Adipocyte (in vitro differentiated cells): ENCODE results near the gene MRTFA.
"Not testable (repeated sequence)": the region's sequence is repeated elsewhere in the genome, so short reads cannot be mapped to it uniquely, and the experiment has no call there.

Experiments used
- DNase-seq: peaks from one replicate; pipeline ENCODE4 v3.0.0-alpha.2; 2015; ENCODE audit warnings: low read depth
- H3K27me3 ChIP-seq: replicated peaks from 2 replicates; pipeline ENCODE4 v1.7.0; 2013; ENCODE audit warnings: mild to moderate bottlenecking, low read length, moderate library complexity; ENCODE audit not compliant: control insufficient read depth, insufficient read depth
- H3K36me3 ChIP-seq: 2 replicates; pipeline ENCODE4 v1.7.0; 2013; ENCODE audit warnings: low read length, mild to moderate bottlenecking, moderate library complexity; ENCODE audit not compliant: control insufficient read depth, insufficient read depth, severe bottlenecking
- H3K4me1 ChIP-seq: 2 replicates; pipeline ENCODE4 v1.7.0; 2013; ENCODE audit warnings: mild to moderate bottlenecking, low read length, moderate library complexity; ENCODE audit not compliant: control insufficient read depth, insufficient read depth
- H3K4me3 ChIP-seq: 2 replicates; pipeline ENCODE4 v1.7.0; 2013; ENCODE audit warnings: mild to moderate bottlenecking, low read length, moderate library complexity
- H3K9ac ChIP-seq: 2 replicates; pipeline ENCODE4 v1.7.0; 2013; ENCODE audit warnings: mild to moderate bottlenecking, low read length, moderate library complexity
- H3K9me3 ChIP-seq: 2 replicates; pipeline ENCODE4 v1.7.0; 2013; ENCODE audit warnings: mild to moderate bottlenecking, low read length, moderate library complexity; ENCODE audit not compliant: control insufficient read depth

Gene MRTFA

GRCh38 chr22:40517631-40518030 lies 118.9 kb downstream of the MRTFA start:
- no peak for DNase-seq
- H3K9me3 ChIP-seq, result no peaks in the 10 kb centered on the region
- H3K9ac ChIP-seq, result no peak overlapping the region
- no peak overlapping the region for H3K4me3 ChIP-seq
- peaks cover 5% of the 10 kb centered on the region for H3K36me3 ChIP-seq
- H3K27me3 ChIP-seq, result no peaks in the 10 kb centered on the region
- peaks cover 16% of the 10 kb centered on the region for H3K4me1 ChIP-seq

DNA sequence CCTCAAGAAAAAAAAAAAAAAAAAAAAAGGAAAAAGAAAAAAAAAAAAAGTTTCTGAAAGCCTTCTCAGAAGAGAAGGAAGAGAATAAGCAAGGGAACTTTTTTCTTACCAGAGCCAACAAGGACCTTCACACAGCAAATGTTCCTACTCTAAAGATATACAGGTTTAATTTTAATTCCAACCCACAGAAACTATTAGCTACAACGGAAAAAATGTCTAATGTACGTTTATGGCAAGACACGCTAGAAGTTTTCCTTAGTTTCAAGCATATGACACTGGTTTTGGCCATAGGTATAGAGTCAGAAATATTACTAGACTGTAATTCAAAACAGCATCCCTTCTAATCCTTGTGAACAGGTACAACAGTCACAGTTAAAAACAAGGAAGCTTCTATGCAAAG lies 120.1 kb downstream of the MRTFA start:
- Histone ChIP-seq H3K27me3 (no peaks in the 10 kb centered on the region), H3K36me3 (peaks cover 5% of the 10 kb centered on the region), H3K9ac (no peak overlapping the region), H3K9me3 (no peaks in the 10 kb centered on the region), H3K4me3 (no peak overlapping the region), H3K4me1 (peaks cover 26% of the 10 kb centered on the region)
- no peak for DNase-seq

DNA sequence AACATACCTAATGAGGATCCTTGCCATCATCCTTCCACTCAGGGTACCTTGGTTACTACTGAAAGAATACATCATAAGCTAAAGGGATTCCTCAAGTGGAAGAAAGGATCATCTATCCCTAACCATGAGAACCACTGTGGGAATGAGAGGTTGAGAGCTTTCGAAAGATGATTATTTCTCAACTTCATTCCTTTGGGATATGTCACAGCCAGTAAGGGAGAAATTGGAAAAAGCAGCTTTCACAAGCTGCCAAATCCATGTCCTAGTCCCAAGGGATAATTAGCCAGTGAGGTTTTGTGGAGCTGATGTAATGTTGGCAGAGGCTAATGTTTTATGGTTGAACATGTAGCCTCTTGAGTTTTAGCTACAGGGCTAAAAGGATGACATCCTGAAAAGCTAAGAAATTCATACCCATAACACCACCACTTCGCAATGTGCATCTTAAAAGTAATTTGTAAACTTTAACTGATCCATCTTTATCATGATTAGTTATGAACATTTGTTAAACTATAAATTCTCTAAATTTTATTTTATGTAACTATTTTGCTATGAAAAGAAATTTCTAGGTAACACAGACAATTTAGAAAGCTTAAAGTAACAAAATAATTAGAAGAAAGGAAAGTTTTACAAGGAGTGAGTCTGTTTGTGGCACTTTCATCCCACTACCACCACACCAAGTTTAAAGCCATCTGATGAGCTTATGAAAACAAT lies 123.9 kb downstream of the MRTFA start:
- Histone ChIP-seq H3K9me3 (no peaks in the 10 kb centered on the region), H3K4me3 (no peak overlapping the region), H3K36me3 (peaks cover under 1% of the 10 kb centered on the region), H3K4me1 (peaks cover 57% of the 10 kb centered on the region), H3K27me3 (no peaks in the 10 kb centered on the region), H3K9ac (no peak overlapping the region)
- DNase-seq, result peak; percentile 96

GRCh38 chr22:40511604-40512003 lies 124.9 kb downstream of the MRTFA start:
- H3K27me3 ChIP-seq, result no peaks in the 10 kb centered on the region
- H3K9ac ChIP-seq, result no peak overlapping the region
- H3K4me1 ChIP-seq, result peaks cover 61% of the 10 kb centered on the region
- no peaks in the 10 kb centered on the region for H3K9me3 ChIP-seq
- no peak overlapping the region for H3K4me3 ChIP-seq
- peak; percentile 49 for DNase-seq
- H3K36me3 ChIP-seq, result no peaks in the 10 kb centered on the region

DNA sequence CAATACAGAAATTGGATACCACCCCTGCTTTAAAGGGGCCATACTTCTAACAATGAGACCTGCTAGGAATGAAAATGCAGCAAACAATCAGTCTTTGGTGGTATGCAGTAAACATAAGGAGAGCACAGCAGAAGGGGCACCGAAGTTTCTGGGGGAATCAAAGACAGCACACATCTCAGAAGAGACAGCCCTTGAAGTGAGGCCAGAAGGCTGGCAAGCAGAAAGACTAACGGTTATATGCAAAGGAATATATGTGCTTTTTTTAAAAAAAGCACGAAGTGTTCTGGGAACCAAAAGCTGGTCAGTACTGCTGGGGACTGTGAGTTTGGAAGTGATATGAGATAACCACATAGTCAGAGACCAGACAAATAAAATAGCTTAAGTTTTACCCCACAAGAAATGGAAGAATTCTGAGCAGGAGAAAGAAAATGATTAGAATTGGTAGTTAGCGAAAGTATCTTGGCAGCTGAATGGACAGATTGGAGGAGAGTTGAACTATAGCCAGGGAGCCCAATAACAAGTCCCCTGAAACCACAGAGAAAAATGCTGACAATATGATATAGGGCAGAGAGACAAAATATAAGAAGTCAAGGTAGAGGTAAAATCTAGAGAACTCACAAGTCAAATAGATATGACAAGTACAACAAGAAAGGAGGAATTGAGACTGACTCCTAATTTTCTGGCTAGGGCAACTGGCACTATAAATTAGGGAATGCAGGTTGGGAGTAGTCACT lies 125.7 kb downstream of the MRTFA start:
- H3K27me3 ChIP-seq, result no peaks in the 10 kb centered on the region
- no peak for DNase-seq
- peak overlapping the region; percentile 18 for H3K9ac ChIP-seq
- H3K4me1 ChIP-seq, result peaks cover 61% of the 10 kb centered on the region
- no peaks in the 10 kb centered on the region for H3K9me3 ChIP-seq
- H3K4me3 ChIP-seq, result peak overlapping the region; percentile 43
- H3K36me3 ChIP-seq, result no peaks in the 10 kb centered on the region

DNA sequence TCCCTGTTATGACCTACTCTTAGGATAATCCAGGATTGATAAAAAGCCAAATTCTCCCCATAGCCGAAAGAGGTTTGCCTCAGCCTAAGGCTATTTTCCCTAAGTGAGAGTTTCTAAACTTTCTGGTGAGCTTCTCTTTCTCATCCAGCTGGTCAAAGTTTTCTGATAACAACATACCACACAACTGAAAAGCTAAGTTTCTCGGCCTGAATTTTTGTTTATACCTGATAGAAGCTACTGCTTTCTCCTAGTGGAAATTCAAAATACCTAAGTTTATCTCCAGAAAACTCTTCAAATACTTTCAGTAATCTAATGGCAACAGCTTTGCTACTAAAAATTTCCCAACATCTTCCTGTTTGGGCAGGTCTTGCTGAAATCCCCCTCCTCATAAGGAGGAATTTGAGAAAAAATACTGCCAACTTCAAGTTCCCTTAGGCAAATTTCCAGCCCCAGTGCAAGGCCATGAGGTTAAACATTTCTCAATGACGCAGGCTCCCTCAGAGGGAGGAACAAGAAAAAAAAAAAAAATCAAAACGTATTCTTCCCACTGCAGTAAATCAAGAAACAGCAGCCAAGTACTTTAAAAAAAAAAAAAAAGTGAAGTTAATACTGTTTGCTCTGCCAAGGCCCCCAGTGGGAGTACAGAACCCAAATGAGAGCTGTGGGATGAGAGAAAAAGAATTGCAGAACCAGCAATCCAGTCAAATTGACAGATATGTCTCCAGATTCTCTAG lies 127.0 kb downstream of the MRTFA start:
- Histone ChIP-seq H3K9me3 (no peaks in the 10 kb centered on the region), H3K9ac (peak overlapping the region; percentile 68), H3K36me3 (no peaks in the 10 kb centered on the region), H3K4me3 (peak overlapping the region; percentile 43), H3K27me3 (no peaks in the 10 kb centered on the region), H3K4me1 (peaks cover 66% of the 10 kb centered on the region)
- DNase-seq, result peak; percentile 91

GRCh38 chr22:40508046-40508445 lies 128.5 kb downstream of the MRTFA start:
- not testable (repeated sequence) for H3K27me3 ChIP-seq, H3K36me3 ChIP-seq, H3K9me3 ChIP-seq, H3K4me3 ChIP-seq, H3K9ac ChIP-seq, DNase-seq
- H3K4me1 ChIP-seq, result peaks cover 68% of the 10 kb centered on the region

DNA sequence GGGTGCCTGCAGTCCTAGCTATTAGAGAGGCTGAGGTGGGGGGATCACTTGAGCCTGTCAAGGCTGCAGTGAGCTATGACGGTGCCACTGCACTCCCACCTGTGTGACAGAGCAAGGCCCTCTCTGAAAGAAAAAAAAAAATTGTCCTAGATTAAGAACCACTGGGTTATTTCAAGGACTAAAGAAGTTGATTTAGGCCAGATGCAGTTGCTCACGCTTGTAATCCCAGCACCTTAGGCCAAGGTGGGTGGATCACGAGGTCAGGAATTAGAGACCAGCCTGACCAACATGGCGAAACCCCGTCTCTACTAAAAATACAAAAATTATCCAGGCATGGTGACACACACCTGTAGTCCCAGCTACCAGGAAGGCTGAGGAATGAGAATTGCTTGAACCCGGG lies 129.0 kb downstream of the MRTFA start:
- DNase-seq, result no peak

DNA sequence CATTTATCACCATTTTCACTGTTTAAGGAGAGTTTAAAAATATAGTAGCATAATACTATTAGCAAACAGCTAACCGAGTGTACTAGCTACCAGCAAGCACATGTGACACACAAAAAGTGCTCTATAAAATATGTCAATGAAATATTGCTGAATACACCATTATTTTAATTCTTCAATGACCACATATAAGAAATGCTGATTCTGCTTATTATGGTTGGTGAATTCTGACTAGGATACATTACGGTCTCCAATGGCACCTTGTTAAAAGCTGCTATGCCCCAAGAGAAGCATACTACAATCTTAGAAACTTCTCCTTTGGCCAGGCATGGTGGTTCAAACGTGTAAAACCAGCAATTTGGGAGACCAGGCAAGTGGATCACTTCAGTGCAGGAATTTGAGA lies 129.8 kb downstream of the MRTFA start:
- H3K4me1 ChIP-seq, result peaks cover 57% of the 10 kb centered on the region
- DNase-seq, result no peak
- no peaks in the 10 kb centered on the region for H3K27me3 ChIP-seq
- no peaks in the 10 kb centered on the region for H3K36me3 ChIP-seq
- H3K9ac ChIP-seq, result no peak overlapping the region
- no peaks in the 10 kb centered on the region for H3K9me3 ChIP-seq
- no peak overlapping the region for H3K4me3 ChIP-seq

More for the DNA sequence above, 129.0 kb downstream of the MRTFA start:
- H3K36me3 ChIP-seq, result no peaks in the 10 kb centered on the region
- H3K9me3 ChIP-seq, result no peaks in the 10 kb centered on the region
- H3K4me3 ChIP-seq, result no peak overlapping the region
- no peak overlapping the region for H3K9ac ChIP-seq
- H3K27me3 ChIP-seq, result no peaks in the 10 kb centered on the region
- H3K4me1 ChIP-seq, result peaks cover 63% of the 10 kb centered on the region

DNA sequence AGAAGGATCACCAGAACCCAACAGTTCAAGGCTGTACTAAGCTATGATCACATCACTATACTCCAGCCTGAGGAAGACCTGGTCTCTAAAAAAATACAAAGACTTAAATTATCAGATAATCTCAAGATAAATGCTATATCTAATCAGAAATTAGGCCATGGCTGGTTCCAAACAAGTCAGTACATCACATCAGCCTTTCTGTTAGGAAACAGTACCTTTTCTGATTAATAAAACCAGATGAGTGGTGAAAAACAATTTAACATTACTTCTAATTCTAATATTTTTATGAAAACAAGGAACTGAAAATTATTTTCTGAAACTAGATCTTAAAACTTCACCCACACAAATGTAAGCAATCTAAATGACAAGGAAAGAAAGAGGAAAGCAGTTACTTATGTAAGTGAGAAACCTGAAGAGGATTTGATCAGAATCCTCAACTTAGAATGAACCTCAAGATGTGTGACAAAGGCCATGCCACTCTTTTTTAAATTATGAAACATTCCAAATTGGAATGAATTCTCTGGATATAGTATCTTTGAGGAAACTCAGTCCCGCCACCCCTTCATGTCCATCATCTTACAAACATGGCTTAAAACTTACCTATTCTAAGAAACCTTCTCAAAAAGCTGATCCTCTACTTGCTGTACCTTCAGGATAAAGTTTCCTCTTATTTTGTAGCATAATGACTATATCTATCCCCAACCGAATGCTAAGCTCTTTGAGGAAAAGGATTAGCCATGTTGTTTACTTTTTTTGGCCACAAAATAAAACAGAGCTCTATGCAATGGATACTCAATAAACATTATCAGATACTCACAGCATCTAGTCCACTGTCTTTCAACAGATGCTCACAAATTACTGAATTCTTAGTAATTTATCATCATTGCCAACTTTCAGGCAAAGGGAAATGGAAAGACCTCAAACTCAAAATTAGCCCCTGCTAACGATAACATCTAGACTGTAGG lies 132.0 kb downstream of the MRTFA start:
- H3K4me1 ChIP-seq, result peaks cover 41% of the 10 kb centered on the region

More for the DNA sequence above, 132.0 kb downstream of the MRTFA start:
- no peak for DNase-seq
- no peak overlapping the region for H3K9ac ChIP-seq
- H3K27me3 ChIP-seq, result no peaks in the 10 kb centered on the region
- H3K36me3 ChIP-seq, result no peaks in the 10 kb centered on the region
- no peak overlapping the region for H3K4me3 ChIP-seq
- H3K9me3 ChIP-seq, result no peaks in the 10 kb centered on the region
